ENCODE data around the gene TARP.

TARP gene

GRCh38 chr7:38211940-38212339 is 61.5 kb downstream of the TARP start:
- no peak for DNase-seq

- DNase-seq: no peak
These were observed 62.0 kb downstream of the TARP start for GRCh38 chr7:38211486-38211885.

All from activated CD8-positive, alpha-beta memory T cell treated with anti-CD3 and anti-CD28 coated beads for 24 hours (primary cell).